ENCODE results near the gene TRMT2A.

The TRMT2A gene

DNA sequence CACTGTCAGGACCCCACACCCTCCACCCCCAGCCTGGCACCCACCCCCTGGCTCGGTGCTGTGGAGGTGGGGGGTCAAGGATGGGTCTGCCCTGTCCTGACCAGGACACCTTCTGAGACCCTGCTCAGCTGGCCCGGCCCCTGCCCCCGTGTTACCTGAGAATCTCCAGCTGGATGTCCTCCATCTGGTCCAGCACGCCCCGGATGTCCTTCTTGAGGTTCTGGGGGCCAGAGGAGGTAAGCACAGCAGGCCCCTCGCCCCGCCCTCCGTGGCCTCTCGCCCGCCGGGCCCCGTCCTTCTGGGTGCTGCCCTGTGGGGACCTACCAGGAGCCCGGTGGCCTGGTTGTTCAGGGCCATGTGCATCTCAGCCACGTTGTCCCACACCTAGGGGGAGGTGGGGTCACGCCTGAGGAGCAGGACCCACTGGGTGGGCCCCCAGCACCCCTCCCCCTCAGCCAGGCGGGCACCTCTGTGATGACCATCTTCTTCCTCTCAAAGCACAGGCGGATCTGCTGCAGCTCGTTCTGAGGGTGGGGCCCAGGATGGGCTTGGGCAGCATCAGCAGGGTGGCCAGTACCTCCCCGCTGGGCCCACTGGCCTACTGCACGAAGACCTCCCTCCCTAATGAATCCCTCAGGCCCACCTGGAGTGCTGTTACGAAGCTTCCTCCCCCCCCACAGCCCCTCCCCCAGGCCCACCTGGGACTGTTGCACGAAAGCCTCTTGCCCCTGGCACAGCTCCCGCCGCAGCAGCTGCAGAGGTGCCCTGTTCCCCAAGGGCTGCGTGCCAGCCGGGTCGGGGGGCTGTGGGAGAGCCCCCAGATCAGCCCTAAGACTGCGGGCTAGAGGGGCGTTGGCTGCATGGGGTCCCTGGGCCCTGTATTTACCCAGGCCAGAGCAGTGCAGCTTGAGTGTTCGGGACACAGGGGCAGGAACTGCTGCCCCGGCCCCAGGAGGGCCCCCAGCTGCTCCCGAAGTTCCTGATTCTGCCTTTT, 32.5 kb upstream of the TRMT2A start:
- no peak for DNase-seq

DNA sequence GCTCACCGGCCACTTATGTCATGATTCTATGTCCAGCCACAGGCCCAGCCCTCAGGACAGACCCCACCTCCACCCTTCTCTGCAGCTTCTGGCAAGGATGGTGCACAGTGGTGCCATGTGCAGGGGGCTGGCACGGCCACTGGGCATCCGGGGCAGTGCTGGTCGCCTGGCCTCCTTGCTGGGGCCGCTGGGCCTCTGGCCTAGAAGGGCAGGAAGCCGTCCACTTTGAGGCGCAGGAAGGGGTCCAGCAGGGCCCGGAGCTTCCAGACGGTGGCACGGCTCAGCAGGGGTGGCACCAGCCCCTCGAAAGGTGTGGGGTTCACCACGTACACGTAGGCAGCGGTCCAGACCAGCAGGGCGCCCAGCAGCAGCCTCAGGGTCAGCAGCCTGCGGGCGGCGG, 31.4 kb upstream of the TRMT2A start:
- no peak for DNase-seq

DNA sequence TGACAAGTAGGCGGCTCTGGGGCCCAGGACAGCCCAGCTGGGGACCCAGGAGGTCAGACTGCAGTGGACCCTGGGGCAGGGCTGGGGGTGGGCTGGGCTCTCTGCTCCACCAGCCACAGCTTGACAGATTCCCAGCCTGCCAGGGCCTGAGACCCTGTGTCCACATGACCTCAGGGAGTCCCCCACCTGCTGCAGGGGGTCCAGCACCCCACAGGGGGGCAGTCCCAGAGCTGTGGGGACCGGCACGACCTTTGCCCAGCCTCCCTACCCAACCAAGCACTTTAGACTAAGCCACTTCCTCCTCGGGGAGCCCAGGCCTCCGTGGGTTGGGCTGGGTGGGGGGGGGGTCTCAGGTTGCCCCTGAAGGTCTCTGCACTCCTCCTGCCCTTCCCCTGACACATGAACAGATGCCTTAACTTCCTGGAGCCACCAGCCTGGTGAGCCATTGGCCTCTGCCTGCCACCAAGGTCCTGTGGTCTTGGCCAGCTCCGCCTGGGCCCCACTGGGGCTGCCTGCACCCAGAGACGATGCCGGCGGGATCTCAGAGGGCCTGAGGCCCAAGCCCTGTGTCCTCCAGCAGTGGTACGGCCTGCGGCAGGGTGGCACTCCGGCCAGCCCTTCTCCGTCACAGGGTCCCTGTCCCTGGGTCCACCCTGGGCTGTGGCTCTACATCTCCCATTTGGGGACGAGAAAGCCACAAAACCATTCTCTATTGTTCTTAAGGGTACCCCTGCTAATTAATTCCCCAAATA, 30.4 kb upstream of the TRMT2A start:
- no peak for DNase-seq

DNA sequence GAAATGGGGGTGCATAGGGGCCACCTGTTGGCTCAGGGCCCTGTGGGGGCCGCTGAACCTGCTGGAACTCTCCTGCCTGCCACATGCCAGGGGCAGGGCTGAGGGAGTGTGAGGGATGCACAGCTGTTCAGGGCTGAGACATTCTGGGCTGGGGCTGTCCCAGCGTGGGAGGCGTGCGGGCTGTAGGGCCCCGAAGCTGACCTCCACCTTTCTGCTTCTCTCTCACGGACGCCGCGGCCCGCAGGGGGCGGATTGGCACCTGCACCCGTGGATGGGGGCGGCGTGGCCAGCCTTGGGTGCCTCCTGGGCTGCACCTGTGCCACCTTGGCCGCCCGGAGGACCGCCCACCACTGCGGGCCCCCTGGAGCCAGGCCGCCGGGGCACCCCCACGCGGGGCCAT, 29.8 kb upstream of the TRMT2A start:
- DNase-seq: no peak

DNA sequence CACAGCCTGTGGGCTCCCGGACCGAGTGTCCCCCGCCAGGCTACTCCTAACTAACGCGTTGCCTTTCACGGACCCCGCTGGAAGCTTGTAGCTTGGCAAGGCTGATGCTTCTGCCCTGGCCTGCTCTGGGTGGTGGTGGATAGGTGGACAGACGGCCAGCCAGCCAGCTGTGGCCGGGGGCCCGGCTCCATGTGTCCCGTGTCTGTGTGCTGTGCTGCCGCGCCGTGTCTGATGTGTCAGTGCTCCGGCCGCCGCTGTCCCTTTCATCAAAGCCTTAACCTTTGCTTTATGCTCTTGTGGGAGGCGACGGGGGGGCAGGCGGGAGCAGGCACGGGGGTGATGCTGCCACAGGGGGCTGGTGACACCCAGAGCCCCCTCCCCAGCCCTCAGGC, 28.8 kb upstream of the TRMT2A start:
- DNase-seq: no peak

DNA sequence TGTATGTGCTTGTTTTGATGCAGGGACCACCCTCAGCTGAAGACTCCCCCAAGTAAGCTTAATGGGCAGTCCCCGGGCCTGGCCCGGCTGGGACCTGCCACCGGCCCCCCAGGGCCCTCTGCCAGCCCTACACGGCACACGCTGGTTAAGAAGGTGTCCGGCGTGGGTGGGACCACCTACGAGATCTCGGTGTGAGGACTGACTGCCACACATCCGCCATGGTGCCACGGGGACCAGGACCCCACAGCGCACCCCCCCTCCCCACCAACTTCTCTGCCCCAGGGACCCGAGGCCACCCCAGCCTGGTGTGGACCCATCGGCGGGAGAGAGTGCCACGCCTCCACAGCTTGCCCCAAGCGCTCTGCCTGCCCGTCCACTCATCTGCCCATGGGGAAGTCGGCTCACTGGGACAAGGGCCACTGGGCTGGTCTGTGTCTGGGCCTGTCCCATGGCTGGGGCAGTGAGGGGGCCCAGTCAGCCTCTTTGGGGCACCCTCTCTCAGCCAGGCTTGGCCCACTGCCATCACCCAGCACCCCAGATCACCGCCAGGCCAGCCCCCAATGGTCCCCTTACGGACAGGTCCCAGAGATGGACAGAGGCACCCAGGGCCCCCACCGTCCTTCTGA, 28.3 kb upstream of the TRMT2A start:
- DNase-seq: no peak

DNA sequence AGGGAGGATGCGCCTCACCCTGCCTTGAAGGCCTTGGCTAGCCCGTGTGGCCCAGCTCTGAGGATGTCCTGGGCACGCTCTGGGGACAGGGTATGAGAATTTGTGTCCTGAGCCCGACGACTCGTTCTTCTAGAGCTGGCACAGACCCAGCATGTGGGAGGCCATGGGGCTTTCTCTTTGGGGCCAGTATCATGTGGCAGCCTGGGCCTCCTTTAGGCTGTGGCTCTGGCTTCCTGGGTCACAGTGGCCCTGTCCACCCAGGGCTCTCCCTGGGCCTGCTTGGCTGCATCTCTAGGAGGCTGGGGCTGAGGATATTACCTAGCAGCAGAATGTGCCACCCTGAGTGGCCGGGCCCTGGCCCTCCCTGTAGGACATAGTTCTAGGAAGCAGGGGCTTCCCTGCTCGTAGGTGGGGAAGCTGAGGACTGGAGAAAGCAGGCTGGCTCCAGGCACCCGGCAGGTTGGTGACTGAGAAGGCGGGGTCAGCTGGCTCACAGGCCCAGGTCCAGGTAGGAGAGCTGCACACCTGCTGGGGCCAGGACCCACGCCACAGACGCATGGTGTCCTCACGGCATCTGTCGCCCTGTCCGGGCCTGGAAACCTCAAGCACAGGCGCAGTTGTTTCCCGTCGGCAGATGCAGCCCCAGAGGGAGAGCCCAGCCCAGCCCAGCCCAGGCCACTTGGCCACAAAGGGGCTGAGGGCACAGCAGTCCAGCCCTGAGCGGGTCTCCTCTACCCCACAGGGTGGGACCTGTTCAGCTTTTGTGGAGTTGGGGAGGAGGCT, 27.0 kb upstream of the TRMT2A start:
- DNase-seq: no peak

DNA sequence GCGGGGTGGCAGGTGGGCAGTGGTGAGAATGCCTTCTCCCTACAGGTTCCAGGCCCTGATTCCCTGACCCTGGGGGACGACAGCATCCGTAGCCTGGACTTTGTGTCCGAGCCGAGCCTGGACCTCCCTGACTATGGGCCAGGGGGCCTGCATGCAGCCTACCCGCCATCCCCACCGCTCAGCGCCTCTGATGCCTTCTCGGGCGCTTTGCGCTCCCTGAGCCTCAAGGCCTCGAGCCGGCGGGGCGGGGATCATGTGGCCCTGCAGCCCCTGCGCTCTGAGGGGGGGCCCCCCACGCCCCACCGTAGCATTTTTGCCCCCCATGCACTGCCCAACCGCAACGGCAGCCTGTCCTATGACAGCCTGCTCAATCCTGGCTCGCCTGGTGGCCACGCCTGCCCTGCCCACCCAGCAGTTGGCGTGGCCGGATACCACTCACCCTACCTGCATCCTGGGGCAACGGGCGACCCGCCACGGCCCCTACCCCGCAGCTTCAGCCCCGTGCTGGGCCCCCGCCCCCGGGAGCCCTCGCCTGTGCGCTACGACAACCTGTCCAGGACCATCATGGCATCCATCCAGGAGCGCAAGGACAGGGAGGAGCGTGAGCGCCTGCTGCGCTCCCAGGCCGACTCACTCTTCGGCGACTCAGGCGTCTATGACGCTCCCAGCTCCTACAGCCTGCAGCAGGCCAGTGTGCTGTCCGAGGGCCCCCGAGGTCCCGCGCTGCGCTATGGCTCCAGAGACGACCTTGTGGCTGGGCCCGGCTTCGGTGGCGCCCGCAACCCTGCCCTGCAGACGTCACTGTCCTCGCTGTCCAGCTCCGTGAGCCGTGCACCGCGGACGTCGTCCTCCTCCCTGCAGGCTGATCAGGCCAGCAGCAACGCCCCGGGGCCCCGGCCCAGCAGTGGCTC, 25.9 kb upstream of the TRMT2A start:
- no peak for DNase-seq

DNA sequence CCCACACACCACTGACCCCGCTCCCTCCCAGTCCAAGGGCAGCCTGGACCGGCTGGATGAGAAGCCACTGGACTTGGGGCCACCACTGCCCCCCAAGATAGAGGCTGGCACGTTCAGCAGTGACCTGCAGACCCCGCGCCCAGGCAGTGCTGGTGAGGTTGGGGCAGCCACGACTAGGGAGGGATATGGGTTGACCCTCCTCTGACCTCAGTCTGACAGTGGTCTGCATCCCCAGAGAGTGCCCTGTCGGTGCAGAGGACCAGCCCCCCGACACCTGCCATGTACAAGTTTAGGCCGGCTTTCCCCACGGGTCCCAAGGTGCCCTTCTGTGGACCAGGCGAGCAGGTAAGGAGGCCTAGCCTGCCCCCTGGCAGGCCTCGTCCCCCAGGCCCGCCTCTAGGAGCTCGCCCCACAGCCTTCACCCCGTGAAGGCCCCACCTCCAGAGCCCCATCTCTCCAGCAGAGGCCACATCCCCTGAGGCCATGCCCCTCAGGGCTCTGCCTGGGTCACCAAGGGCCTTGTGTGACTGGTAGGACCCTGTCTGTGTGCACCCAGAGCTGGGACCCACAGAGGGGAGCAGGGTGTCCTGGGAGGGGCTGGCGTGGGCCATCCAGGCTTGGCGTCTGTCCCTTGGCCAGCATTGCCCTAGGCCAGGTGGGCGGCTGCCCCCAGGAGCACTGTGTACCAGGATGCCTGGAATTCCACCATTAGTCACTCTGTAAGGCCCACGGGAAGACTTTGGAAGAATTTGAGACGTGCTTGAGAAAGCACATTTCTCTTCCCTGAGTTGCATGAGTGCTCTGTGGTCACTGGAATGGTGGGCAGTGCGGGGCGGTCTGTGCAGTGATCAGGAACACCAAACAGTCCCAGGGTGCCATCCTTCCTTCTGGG, 24.4 kb upstream of the TRMT2A start:
- DNase-seq: no peak

DNA sequence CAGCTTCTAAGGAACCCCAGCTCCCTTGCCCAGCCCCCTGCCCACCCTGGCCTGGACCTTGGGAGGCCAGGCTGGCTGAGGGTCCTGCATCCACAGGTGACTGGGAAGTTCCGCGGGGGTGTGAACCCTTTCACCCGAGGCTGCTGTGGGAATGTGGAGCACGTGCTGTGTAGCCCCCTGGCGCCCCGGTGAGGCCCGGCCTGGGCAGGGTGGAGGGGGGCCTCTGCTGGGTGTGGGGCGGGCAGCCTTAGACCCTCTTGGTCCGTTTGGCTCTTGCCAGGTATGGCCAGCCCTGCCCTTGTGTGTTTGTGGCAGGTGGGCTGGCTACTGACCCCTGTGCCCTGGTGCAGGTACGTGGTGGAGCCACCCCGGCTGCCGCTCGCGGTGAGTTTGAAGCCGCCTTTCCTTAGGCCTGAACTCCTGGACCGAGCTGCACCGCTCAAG, 23.5 kb upstream of the TRMT2A start:
- no peak for DNase-seq

DNA sequence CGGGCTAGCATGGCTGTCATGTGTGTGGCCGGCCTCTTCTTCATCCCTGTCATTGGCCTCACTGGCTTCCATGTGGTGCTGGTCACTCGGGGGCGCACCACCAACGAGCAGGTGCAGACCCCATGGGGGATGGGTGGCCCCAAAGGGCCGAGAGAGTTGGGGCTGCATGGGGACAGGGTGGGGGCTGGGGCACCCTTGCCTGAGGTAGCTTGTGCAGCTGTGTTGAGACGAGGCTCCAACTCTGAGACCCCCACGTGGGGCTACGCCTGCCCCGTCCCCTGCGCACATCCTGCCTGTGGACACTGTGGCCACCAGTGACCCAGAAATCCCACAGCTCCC, 23.1 kb upstream of the TRMT2A start:
- no peak for DNase-seq

DNA sequence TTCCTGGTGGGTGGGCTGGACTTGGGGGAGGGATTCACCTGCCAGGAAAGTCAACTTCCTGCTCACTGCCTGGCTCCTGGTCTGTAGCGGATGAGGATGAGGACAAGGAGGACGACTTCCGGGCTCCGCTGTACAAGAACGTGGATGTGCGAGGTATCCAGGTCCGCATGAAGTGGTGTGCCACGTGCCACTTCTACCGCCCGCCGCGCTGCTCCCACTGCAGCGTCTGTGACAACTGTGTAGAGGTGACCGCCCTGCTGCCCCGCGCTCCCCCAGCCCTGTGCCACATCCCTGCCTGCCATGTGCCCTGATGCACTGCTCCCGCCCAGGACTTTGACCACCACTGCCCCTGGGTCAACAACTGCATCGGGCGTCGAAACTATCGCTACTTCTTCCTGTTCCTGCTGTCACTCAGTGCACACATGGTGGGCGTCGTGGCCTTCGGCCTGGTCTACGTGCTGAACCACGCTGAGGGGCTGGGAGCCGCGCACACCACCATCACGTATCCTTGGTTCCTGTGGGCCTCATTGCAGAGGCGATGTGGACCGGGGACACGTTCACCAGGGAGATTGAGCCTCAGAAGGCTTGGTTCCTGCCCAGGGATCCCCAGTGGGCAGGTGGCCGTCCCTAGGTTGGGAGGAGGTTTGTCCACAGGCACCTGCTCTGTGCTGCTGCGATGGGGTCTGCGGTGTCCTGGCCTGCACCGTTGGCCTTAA, 22.5 kb upstream of the TRMT2A start:
- no peak for DNase-seq

DNA sequence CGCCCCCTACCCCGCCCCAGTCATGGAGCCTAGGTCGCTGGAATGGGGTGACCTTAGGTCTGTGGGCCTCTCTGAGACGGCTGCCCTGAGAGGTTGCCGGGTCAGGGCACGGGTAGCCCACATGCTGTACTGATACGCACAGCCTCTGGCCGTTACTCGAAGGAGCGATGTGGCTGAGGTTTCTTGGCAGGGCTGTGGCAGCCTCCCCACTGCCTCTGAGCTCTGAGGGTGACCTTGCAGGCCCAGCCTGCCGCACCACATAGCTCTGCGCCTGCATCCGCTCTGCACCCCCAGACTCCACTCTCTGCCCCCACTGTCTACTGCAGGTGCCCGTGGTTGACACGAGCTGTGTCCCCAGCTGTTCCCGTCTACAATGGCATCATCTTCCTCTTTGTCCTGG, 21.8 kb upstream of the TRMT2A start:
- DNase-seq: no peak

DNA sequence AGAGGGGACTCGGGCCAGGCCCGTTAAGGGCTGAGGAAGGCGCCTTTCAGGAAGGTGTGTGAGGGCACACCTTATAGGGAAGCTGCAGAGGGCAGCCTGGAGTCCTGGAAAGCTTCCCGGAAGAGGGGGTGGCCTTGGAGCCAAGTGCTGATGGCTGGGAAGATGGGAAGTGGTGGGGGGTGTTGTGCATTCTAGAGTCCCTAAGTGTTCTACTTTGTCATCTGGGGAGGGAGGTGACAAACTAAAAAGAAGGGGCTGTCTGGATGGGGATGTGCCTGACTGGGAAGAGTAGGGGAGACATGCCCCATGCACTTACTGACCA, 21.4 kb upstream of the TRMT2A start:
- DNase-seq: no peak

DNA sequence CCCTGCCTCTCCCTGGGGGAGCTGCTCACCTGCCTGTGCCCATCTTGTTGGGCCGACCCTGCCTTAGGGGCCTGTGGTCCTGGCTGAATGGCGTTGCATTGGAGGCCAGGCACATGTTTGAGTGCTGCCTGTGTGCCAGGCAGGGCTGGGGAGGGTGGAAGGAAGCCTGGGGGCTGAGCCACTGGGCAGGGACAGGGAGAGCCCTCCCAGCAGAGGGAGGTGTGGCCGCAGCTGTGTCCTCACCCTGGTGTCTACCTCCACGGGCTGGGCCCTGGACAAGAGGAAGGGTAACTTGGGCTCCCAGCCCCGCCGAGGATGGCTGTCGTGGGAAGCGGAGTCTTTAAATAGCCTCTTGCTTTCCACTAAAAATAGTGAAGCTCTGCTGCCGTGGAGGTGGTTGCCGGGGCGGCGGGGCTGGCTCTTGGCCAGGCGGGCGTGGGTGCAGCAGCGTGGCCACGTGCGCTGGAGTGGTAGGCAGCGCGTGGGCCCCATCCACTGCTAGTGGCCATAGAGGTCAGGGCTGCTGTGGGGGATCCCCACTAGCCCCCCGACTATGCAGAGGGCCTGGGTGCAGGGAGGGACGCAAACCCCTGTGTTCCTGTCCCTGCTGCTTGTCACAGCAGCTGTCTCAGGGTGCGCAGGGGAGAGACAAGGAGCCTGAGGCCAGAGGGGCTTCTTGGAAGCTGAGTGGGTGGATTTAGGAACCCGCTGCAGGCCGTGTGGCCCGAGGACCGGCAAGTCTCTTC, 20.8 kb upstream of the TRMT2A start:
- no peak for DNase-seq

DNA sequence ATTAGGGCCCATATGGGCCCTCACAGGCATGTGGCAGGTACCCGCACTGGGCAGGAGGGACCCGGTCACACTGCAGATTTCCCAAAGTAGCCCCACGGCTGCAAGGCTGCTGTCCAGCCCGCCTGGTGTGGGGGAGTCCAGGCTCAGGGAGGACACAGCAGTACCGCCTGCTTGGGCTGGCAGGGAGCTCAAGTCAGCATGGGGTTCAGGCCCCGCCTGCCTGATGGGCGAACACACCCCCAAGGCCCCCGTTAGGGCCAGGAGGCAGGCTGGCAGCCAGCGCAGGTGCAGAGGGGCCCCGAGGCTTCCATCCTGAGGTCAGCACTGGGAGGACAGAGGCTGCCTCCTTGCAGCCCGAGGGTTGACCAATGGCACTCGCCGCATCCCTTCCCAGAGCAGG, 20.1 kb upstream of the TRMT2A start:
- DNase-seq: no peak

DNA sequence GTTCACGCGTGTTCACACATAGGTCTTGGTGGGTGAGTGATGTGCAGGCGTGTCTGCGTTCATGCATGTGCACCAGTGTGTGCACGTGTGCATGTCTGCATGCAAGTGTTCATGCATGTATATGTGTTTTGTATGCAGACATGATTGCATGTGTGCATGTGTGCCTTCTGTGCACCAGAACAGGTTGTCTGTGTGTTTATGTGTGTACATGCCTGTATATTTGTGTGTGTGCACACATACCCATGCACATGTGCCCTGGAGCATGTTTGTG, 19.5 kb upstream of the TRMT2A start:
- no peak for DNase-seq

DNA sequence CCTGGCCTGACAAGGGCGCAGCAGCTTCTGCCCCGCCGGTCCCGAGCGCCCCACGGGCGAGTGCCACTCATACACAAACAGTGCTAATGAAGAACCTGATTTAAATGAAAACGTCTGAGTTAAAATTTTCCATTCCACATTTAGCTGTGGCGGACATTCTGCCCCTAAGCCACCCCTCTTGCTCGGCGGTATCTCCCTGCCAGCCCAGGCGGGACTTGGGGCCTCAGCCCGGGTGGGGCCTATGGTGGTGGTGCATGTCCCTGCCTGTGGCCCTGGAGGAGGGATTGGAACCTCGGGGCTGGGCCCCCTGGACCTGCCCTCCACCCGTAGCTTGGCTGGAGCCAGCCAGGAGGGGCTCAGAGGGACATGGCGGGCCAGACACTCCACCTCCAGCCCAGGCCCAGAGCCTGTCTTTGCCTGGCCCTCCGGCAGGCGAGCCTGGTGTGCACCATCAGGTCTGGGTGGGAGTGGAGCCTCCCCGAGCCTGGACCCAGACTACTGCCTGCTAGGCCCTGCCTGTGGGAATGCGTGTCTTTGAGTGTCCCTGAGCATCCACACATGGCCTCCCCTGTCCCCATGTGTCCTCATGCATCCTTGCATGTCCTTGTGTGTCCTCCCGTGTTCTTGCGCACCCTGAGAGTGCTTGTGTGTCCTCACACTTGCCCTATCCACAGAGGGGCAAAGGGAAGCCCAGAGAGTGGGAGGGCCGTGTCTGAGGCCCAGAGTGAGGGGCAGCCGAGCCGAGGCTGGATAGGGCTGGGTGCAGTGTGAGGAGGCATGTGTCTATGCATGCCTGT, 19.0 kb upstream of the TRMT2A start:
- no peak for DNase-seq

DNA sequence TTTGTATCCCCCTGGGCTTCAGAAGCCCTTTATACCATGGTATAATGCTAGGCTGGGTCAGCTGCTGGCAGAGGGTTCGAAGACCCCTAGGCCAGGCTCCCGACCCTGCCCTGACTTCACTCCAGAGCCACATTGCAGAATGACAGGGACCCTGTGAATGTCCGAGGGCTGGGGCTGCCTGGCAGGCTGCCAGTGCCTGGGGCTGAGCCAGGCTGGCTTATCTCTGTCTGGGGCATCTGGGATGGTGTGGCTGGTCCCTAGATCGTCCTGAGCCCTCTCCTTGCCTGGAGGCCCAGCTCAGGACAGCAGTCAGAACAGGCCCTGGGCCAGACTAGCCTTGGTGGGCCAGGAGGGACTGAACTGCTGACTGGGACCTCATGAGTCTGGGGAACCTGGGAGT, 18.2 kb upstream of the TRMT2A start:
- no peak for DNase-seq
